ENCODE results near the gene RARRES1. TPM values are rescaled to one million over a fixed set of nuclear protein-coding genes. Genes with fewer than 3 reads are reported as not detected.

The RARRES1 gene
- total RNA-seq, 1 donor from 2014 or later = 1.4 TPM

- no peak for DNase-seq
Observed at GRCh38 chr3:158765518-158766205, 33.4 kb upstream of the RARRES1 start.

- no peak for DNase-seq
Observed at GRCh38 chr3:158763421-158763820, 31.2 kb upstream of the RARRES1 start.

DNA sequence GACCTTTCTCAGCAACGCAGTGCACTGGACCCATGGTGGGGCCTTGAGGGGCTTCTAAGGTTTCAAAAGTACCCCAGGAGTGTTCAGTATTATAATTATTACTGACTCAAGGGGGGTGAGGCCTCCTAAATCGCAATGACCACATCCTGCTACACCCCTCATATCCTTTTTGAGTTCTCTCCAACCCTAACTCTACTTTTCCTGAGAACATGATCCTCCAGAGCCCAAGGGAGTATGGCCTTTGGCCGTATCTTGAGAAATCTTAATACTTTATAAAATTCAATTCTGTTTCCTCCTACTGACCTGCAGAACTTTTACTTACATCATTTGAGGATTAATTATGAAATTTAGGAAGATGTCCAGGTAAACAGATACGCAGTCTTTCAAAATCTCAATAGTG is 30.4 kb upstream of the RARRES1 start:
- no peak for DNase-seq

DNA sequence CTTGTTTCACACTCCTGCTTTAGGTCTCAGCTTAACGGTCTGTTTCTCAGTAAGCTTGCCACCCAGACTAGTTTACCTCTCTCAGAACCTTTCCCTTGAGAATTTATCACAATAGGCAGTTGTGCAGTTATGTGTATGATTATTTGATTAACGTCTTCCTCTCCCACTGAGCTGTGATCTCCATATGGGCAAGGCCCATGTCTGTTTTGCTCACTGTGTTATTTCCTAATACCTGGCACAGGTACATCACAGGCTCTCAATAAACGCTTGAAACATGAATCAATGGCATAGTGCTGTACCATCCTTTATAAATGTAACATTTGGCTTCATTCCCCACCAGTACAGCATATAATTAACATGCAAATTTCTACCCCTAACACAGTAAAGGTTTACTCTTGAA is 29.1 kb upstream of the RARRES1 start:
- DNase-seq = no peak

GRCh38 chr3:158755421-158755820 is 23.2 kb upstream of the RARRES1 start:
- no peak for DNase-seq

DNA sequence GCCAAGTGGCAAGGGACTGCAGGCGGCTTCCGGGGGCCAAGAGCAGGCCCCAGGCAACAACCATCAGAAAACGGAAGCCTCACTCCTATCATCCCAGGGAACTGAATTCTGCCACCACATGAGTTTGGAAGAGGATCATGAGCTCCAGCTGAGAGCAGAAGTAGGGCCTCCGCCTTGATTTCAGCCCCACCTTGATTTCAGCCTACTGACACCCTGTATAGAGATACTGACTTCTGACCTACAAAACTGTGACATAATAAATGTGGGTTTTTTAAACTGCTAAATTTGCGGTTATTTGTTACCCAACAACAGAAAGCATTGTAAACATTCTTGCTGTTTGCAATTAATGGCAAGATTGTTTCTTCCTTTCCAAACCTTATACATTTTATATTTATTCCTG is 21.6 kb upstream of the RARRES1 start:
- DNase-seq = no peak

DNA sequence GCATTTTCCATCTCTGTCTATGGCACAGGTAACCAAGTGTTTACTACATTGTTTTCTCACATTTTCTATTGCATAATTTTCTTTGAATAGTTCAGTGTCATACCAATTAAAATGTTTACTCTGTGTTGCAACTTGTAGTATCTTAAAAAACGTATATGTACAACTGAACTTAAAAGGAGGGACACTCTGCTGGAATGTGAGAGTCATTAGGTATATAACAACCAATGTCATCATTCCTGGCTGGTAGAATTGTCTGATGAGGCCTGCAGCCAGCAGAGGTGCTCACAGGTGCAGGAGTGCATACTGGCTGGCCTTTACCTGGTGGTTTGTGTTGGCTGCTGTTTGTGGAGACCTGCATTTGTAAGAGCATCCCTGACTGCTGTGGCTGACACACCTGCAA is 19.1 kb upstream of the RARRES1 start:
- DNase-seq = no peak

DNA sequence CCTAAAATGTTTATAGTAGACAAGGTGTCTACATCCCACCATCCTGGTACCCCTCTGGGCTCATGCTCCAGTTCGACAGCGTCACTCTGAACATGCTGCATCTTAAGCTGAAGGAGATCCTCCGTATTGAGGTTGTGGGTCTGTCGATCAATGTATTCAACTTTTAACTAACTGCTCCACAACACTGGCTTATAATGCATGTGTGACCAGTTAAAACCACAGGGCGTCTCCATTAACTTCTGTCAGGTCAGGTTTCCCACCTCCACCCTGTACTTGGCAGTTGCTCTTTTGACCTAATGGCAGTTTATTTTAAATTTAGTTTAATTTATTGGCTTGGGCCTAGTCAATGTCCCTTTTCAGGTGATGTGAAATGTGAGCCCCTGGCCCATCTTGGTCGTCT is 17.8 kb upstream of the RARRES1 start:
- no peak for DNase-seq

DNA sequence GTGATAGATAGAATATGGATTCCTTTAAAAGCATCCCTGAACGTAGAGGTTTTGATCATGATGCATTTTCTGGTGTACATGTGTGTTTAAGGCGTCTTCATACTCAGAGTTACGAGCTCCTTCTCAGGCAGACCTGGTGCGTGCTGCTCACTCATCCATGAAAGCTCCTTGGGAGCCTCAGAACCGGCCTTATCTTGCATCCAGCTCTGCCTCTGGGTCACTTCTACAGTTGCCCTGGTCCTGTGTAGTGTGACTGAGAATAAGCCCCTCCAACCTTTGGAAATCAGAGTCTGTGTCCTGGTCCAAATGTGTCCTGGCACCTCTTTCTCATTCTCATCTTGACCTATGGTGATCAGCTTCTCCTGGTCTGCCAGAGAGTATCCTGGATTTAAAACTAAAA is 17.3 kb upstream of the RARRES1 start:
- no peak for DNase-seq

DNA sequence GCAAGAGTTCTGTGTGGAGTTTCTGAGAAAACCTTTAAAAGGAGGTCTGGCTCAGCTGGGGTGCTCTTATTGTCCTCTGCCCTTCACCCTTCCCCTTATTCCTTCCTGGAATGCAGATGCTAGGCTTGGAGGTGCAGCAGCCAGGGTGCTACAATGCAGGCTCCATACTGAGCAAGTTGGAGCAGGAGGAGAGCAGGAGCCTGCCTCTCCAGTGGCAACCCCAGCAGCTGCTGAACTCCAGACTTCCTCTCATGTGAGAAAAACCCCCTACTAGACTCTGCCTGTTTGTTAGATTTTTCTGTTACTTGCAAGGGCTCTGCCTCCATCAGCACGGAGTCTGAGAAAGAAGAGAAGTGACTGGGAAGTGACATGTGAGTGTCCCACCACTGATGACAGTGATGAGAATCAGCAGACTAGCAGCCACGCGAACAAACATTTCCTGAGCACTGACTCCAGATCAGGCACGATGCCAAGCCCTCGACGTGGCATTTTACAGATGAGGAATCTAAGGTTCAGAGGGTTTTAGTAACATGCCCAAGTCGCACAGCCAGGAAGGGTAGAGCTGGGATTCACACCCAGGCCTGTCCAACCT is 16.1 kb upstream of the RARRES1 start:
- DNase-seq = no peak

- no peak for DNase-seq
Observed at GRCh38 chr3:158747417-158747816, 15.2 kb upstream of the RARRES1 start.

DNA sequence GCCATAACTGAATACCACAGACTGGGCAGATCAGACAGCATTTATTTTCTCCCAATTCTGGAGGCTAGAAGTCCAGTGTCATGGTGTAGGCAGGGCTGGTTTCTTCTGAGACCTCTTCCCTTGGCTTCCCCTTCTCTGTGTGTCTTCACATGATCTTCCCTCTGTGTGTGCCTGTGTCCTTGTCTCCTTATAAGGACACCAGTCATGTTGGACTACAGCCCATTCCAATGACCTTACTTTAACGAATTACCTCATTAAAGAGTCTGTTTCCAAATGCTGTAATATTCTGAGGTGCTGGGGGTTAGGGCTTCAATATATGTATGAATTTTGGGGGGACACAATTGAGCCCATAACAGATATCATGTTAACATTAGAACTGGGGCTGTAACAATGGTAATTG is 13.3 kb upstream of the RARRES1 start:
- DNase-seq = no peak

DNA sequence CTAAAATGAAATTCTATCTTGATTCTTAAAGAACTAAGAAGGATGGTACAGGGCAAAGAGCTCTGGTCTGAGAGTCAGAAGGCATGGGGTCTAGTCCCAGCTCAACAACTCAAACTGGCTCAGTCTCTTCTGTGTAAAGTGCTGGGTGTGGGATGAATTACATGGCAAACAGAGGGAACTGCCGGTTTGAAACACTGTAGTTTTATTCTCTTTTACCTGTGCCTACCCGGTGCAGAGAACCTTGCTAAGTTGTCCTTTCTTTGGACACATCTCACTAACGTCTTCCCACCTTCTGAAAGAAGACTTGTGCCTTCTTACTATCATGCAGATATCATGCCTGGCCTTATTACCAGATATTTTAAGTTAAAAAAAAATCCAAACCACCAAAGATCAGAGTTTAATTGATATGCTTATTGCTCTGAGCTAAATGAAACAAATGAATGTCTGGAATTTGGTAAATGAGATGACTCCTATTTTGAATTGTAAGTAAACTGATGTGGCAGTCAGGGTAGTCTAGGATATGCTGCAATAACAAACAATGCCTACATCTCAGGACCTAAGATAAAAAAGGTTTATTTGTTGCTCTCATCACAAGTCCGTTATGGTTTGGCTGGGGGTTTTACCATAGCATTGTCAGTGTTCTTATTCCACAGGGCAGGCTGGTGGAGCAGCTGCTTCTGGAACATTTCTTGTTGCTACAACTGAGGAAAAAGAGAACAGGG is 12.5 kb upstream of the RARRES1 start:
- no peak for DNase-seq

- no peak for DNase-seq
Observed at GRCh38 chr3:158743664-158744566, 11.7 kb upstream of the RARRES1 start.

GRCh38 chr3:158742871-158743663 is 10.8 kb upstream of the RARRES1 start:
- no peak for DNase-seq

- no peak for DNase-seq
Observed at GRCh38 chr3:158739661-158740060, 7.4 kb upstream of the RARRES1 start.

DNA sequence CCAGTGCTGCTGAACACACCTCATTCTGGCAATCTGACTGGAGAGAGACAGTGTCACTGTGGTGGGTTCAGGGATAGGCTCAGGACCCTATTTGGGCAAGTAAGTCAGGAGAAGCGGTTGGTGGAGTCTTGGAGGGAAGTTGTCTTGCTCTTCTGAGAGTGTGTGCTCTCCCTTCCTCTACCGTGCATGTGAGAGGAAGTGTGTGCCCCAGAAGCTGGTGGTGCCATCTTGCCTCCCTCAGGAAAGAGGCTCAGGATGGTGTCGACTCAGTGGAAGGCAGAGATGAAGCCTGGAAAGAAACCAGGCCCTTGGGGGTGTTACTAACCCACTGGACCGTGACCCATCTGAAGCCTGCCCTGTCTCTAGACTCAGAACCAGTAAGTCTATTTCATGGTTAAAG is 6.8 kb upstream of the RARRES1 start:
- DNase-seq = no peak

DNA sequence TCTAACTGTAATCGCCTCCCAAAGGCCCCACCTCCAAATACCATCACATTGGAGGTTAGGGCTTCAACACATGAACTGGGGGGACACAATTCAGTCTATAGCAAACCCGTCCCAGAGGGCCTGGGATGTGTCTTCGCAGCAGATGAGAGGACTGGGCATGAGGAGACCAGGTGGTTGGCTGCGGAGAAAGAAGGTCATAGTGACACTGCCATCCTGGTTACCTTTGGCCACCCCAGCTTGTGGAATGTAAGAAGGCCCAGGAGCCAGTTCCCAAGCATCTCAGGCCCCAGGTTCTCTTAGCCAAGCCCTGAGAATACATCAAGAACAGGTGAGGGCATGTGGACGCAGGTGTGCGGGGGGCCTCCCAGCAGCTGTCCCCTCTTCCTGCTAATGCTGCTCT is 6.4 kb upstream of the RARRES1 start:
- DNase-seq = no peak

- no peak for DNase-seq
Observed at GRCh38 chr3:158737976-158738615, 5.8 kb upstream of the RARRES1 start.

DNA sequence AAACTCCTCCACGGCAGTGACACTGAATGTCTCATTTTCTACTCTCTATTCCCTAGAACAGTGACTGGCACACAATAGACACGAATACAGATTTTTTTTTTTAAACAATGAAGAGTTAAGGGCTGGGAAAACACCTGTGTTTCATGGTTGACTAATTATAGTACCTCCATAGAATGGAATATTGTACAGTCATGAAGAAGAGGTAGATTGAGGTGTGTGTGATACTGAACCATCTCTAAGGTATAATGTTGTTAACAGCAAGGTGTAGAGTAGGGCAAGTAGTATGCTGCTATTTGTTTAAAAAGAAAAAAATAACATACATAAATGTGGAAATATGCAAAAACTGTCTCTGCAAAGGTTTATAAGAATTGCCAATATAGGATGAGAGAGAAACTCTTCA is 5.2 kb upstream of the RARRES1 start:
- DNase-seq = no peak

GRCh38 chr3:158735296-158736033 is 3.2 kb upstream of the RARRES1 start:
- DNase-seq = no peak

Data from occipital lobe (tissue), 2 donors.